HG02885 (cell line): ENCODE data around the gene SLC16A3.
"Not testable (repeated sequence)": the region's sequence is repeated elsewhere in the genome, so short reads cannot be mapped to it uniquely, and the experiment has no call there.

ENCODE experiments used
- ATAC-seq: cut with Tn5 transposase; IDR thresholded peaks from one replicate; pipeline ENCODE4 v1.9.1; 2021; ENCODE audit warnings: mild to moderate bottlenecking; ENCODE audit not compliant: unreplicated experiment, poor library complexity

SLC16A3 gene

DNA sequence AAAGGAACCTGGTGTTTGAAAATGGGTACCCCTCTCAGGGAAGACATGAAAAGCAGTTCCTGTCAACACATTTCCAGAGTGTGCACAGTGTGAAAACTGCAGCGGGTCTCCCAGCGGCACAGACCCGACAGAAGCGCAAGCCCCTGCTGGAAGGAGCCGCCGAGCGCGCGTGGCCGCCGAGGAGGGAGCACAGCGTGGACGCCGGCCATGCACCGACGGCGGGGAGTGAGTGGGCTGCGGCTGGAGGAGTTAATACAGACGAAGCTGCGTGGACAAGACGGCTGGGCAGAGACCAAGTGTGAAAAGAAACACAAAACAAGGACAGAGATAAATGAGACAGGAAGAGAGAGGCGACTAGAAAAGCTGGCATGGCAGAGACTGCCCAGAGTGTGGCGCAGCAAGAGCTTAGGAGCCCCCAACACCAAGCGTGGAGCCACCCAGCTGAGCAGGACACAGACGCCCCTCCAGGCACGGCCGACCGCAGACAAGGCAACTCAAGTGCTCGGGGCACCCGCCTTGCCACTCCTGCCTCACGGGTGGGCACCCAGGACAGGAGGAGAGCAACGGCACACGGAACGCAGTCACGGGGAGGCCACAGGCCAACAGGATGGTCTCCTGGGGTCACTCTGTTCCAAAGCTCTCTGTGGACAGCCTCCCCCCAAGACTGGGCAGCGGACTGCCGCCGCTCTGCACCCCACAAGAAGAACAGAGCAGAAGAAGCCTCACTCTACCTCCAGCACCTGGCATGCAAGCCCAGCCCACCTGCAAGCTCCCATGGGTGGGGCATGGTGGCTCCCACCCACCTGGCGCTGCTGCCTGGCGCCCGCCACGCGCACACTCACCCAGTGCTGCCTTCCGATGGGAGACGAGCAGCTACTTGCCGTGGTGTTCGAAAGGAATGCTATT, 16.5 kb downstream of the SLC16A3 start:
- ATAC-seq = no peak

DNA sequence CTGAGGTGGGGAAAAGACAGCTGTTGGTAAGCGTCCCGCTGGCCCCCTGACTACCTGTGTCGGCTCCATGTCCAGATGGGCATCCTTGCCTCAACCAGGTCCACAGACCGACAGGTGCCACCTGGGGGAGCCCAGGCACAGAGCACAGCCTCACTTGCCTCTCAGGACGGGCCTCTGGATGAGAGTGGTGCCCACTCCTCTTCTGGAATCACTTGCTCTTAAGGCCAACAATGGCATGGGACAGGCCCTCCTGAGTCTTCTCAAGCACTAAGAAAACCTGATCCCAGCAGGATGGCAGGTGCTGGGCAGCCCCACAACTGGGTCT, 17.2 kb downstream of the SLC16A3 start:
- ATAC-seq = no peak

DNA sequence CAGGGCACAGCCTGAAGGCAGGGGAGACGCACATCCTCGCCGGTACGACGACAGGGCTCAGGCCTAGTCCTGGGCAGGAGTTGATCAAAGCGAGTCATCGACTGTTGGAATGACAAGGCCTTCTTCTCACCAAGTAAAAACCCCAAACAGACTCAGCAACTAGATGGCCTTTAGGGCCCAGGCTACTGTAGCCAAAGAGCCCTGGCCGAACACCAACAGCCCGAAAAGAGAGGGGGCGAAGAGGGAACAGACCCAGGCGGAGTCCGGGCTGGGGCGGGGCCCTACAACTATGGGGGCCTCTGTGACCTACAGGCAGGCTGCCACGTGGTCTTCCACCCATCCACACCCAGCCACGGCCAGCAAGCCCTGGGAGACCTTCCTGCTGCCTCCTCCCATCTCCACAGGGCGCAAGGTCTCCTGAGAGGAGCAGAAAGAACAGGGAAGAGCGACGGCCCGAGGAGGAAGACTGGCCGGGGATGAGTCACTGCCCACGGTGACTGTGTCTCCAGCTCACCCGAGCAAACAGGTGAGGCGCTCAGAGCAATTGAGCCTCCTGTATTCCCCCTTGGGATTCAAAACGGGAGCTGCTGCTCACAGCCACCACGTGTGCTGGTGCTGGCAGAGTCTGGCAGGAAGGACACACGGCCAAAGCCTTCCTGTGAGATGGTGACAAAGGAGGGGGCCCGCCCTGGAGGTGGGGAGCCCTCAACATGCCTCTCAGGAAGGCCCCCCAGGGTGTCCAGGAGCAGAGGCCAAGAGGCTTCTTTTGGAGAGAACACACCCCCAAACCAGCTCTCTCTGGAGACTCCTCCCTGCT, 17.7 kb downstream of the SLC16A3 start:
- no peak for ATAC-seq

DNA sequence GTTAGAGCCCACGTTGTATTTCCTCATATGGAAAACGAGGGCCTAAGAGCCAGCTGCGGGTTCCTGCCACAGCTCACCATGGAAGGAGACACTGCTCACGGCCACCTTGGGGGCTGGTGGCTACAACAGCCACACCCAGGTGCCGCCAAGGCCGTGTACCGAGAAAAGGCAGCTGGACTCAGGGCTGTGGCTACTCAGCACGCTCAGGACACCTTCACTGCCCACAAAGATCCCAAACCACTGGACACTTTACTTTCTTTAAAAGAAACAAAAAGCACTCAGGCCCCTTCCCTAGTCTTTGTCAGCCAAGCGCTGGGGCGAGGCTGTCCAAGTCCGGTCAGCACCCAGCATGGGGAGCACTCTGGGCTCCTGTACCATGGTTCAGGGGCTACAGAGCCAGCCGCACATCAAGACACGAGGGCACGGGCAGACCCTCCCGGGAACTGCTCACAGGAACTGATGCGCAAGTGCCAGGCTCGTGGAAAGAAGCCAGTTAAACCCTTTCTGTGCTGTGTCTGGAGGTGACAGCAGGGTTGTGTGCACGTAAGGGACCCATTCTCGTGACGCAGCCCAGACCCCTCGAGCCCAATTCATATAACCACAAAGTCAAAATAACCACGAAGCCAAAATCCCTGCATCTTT, 18.5 kb downstream of the SLC16A3 start:
- no peak for ATAC-seq

DNA sequence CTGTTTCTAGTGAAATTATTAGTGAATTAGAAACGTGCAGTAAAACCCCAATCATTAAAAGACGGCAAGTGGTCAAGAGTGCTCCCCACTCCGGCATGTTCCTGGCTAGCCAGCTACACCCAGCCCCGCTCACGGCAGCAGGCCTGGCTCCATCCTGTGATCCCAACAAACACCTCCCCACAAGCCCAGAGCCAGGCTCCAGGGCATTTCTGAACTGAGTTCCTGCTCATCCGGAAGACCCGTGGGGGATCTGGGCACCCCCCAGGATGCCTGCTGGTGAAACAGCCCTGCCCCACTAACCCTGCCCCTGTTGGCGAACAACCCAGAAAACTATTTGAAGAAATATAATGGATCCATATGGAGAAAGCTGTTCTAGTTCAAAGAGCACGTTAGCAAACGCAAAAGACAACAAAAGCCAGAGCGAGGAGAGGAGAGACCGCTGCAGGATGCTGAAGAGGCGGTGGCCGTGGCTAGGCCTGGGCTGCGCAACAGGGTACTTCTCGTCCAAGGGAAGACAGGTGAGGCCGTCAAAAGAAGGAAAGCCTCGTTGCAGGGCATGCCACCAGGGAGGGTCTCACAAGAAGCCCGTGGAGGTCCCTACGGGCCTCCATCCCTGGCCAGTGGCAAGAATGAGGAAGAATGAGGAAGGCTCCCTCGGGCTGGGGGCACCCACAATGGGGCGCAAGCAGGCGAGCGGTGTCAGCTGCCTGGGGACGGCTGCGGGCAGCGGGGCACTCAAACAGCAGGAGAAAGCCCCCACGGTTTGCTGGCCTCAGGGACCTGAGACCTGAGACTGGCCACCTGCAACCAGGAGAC, 19.2 kb downstream of the SLC16A3 start:
- no peak for ATAC-seq

DNA sequence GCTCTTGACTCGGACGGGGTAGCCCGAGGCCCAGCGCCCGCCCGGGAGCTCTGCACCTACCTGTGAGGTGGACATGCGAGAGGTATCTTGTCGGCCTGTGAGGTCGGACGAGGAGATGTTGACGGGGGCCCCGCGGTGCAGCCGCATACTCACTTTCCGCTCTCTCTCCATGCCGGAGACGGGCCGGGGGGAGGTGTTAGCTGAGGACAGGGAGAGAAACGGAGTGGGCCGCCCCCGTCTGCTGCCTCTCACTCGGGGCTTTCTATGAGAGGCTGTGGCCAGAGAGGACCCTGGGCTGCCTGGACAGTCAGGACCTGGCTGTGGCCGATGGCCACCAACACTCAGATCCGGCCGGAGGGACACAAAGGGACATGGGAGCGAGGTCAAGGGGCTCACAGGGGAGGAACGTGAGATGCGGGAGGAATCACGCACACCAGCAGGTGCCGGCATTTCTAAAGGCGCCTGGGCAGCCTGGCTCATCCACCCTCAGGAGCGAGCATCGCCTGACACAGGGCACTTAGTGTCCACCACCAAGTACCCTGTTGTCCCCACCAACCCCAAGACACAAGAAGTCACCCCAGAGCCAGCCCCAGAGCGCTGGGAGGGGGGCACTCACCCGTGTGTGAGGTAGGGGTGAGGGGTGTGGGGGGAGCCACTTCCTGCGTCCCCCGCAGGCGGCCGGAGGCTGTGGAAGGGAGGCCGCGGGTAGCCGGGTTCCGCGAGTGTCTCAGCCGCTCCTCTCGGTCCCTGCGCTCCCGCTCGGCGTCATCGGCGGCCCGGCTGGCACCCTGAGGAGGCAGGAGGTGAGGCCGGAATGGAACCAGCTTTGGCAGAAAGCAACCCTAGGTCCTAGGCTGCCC, 20.2 kb downstream of the SLC16A3 start:
- ATAC-seq = no peak

DNA sequence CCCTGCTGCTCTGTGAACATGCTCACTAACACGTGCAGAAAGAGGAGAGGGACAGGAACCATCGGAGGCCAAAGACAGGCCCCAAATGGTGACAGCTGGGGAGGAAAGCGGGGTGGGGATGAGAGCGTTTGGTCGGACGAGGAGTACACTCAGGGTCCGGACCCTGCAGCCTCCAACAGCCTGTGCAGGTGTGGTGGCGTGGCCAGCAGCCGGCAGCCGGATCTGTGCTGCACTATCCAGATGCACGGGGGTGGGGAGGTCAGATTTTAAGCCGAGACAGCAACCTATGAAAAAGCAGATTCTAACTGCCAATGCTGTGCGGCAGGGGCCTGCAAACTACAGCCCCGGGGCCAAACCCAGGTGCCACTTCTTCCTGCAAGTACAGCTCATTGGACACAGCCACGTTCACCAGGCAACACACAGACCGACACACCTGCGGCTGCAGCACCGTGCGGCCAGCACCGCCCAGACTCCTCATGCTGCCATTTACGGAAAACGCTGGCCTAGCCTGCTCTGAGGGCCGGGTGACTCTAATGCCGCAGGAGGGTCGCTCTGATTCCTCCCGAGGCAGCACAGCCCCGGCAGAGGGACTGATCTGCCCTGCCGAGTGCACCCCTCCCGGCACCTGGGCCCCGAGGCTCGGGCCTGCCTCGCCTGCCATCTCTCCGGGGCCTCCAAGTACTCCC, 21.2 kb downstream of the SLC16A3 start:
- ATAC-seq = no peak

DNA sequence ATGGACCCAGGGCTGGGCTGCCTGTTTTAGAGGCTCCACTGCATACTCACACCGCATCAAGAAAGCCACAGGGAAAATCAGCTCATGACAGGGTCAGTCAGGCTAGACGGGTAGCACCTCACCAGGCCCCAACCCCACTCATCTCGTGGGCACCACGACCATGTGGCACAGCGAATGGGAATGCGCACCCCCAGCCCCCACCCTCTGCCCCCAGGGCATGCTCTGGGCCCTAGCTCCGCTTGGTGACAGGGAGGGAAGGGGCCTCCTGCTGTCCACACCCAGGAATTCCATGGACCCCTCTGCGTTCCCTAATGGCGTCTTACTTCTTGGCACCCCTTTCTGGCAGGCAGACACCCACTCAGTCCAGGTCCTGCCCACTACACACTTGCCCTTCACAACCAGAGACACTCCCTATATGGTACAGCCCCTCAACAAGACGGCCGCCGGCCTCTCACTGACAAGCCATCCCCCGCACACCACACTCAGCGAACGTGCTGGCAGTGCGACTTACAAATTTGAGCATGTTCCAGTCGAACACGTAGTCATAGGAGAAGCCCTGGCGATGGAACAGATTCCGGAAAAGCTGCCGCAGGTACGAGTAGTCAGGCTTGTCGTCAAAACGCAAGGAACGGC, 22.1 kb downstream of the SLC16A3 start:
- no peak for ATAC-seq

DNA sequence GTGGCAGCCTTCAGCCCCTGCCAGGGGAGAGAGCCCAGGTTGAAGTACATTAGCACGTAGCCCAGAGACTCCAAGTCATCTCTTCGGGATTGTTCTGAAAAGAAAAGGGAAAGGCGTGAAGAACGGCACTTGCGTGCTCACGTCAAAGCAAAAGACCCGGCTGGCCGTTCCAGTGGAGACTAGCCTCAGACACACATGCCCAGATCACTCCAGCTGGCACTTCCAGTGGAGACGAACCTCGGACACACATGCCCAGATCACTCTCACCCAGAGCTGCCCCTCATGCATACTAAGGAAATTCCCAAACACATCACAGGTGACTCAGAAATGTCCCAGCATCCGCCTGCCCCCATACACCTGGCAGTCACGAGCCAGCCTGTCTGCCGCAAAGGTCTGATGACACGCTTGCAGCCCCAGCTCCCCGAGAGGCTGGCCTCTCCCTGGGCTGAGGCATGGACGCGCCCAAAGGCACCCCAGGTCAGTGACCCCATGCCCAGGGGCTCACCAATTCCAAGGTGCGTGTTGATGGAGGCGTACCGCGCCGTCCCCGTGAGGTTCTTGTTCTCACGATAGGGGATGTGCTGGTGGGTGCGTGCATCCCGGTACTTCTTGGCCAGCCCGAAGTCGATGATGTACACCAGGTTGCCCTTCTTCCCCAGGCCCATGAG, 23.8 kb downstream of the SLC16A3 start:
- no peak for ATAC-seq

DNA sequence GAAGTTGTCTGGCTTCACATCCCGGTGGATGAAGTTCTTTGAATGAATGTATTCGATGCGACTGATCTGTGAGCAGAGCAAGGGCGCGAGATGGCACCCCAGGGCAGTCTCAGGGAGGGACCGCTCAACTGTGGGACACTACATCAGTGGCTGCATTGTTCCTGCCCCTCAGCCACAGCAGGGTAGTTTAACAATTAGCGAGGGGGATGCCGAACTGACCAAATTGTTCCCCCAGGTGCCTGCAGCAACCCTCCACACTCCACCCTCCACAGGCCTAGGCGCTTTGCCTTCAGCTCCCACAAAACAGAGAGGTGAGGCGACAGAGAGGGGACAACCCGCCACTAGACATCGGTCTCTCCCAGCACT, 24.3 kb downstream of the SLC16A3 start:
- ATAC-seq = no peak

DNA sequence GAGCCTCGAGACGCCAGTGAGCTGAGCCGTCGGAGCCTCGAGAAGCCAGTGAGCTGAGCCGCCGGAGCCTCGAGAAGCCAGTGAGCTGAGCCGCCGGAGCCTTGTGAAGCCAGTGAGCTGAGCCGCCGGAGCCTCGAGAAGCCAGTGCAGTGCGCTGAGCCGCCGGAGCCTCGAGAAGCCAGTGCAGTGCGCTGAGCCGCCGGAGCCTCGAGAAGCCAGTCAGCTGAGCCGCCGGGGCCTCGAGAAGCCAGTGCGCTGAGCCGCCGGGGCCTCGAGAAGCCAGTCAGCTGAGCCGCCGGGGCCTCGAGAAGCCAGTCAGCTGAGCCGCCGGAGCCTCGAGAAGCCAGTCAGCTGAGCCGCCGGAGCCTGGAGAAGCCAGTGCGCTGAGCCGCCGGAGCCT, 25.3 kb downstream of the SLC16A3 start:
- ATAC-seq = not testable (repeated sequence)

DNA sequence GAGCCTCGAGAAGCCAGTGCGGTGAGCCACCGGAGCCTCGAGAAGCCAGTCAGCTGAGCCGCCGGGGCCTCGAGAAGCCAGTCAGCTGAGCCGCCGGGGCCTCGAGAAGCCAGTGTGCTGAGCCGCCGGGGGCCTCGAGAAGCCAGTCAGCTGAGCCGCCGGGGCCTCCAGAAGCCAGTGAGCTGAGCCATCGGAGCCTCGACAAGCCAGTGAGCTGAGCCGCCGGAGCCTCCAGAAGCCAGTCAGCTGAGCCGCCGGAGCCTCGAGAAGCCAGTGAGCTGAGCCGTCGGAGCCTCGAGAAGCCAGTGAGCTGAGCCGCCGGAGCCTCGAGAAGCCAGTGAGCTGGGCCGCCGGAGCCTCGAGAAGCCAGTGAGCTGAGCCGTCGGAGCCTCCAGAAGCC, 25.9 kb downstream of the SLC16A3 start:
- not testable (repeated sequence) for ATAC-seq

DNA sequence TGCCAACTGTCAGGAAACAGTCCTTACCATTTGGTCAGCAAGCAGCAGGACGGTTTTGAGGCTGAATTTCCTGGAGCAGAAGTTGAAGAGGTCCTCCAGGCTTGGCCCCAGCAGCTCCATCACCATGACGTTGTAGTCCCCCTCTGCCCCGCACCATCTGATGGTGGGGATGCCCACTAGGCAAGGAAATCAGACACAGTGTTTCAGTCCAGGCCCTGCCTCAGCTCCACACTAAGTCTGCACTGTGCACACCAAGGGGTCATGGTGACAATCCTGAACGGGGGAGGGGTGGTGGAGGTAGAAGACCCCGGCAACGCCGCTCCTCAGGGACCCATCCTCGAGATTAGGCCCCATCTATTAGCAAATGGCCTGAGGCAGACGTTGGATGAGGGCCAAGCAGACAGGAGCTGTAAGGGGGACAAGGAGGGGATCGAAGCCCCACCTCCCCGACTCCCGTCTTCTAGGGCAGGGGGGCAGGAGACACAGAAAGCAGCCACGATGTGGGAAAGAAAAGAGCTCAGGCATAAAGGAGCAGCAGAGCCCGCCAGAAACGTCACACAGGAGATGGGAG, 26.6 kb downstream of the SLC16A3 start:
- no peak for ATAC-seq

DNA sequence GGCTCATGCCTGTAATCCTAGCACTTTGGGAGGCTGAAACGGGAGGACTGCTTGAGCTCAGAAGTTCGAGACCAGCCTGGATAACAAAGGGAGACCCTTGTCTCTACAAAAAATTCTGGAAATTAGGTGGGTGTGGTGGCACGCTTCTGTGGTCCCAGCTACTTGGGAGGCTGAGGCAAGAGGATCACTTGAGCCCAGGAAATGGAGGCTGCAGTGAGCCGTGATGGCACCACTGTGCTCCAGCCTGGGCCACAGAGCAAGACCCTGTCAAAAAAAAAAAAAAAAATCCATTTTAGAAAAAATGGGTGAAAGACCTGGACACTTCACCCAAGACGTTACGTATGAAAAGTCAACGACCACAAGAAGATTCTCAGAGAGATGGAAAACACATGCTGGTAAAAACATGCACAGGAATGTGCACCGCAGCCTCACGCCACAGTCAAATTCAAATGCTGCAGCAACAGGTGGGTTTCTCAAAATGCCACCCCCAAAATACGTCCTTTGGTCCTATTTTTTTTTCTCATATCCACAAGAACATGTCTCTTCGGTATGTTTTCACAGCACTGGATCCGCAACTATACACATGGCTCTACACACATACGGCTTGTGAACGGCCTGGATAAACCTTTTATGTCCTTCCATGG, 27.5 kb downstream of the SLC16A3 start:
- ATAC-seq = no peak

DNA sequence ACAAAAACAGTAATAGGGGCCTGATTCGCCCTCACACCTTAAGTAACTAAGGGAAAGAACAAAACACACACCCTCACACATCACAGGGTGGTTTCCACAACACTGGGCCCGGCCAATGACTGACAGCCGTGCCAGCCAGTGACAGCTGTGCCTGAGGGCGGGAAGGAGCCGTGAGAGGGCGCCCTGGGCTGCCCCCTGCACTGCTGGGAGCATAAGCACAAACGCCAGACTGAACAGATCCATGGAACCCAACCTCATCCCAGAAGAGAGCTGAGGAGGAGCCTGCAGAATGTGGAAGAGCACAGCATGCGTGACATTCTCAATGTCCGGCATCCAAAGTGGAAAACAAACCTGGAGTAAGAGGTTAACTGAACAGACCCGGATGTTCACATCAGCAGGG, 28.6 kb downstream of the SLC16A3 start:
- ATAC-seq = no peak

DNA sequence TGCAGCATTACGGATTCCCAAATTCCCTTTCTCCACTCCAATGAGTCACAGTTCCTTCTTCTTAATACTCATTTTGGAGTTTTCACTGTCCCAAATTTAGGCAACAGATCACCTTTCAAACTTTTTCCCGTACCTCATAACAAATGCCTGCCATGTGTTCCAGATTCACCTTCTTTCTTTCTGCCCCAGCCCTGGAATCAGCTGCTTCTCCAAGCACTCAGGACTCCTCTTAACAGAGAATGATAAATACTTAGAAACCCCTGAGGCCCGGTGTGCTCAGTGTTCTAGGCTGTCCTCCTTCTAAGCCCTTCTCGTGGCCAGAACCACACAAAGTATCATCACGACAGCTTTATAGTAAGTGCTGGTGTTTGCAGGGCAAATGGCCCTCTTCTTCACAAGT, 29.7 kb downstream of the SLC16A3 start:
- ATAC-seq = no peak
